ENCODE data around the gene DISP2.

The DISP2 gene, protein sequence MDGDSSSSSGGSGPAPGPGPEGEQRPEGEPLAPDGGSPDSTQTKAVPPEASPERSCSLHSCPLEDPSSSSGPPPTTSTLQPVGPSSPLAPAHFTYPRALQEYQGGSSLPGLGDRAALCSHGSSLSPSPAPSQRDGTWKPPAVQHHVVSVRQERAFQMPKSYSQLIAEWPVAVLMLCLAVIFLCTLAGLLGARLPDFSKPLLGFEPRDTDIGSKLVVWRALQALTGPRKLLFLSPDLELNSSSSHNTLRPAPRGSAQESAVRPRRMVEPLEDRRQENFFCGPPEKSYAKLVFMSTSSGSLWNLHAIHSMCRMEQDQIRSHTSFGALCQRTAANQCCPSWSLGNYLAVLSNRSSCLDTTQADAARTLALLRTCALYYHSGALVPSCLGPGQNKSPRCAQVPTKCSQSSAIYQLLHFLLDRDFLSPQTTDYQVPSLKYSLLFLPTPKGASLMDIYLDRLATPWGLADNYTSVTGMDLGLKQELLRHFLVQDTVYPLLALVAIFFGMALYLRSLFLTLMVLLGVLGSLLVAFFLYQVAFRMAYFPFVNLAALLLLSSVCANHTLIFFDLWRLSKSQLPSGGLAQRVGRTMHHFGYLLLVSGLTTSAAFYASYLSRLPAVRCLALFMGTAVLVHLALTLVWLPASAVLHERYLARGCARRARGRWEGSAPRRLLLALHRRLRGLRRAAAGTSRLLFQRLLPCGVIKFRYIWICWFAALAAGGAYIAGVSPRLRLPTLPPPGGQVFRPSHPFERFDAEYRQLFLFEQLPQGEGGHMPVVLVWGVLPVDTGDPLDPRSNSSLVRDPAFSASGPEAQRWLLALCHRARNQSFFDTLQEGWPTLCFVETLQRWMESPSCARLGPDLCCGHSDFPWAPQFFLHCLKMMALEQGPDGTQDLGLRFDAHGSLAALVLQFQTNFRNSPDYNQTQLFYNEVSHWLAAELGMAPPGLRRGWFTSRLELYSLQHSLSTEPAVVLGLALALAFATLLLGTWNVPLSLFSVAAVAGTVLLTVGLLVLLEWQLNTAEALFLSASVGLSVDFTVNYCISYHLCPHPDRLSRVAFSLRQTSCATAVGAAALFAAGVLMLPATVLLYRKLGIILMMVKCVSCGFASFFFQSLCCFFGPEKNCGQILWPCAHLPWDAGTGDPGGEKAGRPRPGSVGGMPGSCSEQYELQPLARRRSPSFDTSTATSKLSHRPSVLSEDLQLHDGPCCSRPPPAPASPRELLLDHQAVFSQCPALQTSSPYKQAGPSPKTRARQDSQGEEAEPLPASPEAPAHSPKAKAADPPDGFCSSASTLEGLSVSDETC (N-terminal part only)

DNA sequence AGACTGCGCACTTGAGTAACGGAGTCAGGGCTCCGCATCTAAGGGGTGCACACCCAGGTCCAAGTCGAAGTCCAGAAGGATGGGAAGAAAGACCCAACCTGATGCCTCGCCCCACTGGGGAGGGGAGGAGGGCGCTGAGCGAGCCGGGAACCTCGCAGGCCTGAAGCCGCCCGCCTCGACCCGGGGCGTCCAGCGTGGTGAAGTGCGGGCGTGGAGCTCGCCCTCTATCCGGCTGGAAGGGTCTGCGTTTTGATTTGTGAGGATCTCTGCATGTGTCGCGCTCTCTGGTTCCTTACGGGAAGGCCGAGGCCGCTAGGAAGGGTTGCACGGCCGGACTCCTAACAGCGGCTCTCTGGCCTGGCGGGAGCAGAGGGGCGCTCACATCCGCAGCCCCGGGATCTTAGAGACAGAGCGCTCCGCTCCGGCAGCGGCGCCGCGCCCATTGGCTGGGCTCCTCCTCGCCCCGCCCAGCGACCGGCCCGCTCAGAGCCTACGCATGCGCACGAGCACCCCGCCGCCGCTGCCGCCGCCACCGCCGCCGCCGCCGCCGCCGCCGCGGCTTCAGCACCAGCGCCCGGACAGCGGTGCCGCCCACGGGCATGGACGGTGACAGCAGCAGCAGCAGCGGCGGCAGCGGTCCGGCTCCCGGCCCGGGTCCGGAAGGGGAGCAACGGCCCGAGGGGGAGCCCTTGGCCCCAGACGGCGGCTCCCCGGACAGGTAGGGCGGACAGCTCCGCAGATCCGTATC, at the start of gene DISP2:
TSS of gene DISP2 (plus strand) at position 497 of the 748 bp plus-strand sequence. CDS start at position 600, 103 bp downstream.
- peak; percentile 92 for DNase-seq

DNA sequence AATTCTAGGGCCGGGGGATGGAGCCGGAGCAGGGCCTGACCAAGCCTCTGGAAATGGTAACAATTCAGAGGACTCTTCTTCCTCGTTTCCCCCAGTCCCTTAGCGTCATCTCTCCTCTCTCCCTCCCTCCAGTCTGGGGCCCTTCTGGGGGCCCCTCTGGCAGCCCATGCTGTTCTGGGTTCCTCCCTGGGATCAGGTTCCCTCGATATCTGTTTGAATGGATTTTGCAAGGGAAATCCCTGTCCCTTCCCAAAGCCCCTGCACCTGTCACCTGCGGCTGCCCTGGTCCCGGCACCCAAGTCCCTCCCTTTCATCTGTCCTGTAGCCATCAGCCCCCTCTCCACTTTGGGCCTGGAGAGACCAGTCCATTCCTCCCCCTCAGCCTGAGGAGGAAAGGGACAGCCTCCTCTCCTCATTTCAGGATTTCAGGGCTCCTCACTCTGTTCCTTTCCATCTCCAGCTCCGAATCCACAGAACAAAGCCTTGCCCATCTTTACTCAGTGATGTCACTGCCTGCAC, 48.6 kb upstream of the DISP2 start:
- DNase-seq = no peak

GRCh38 chr15:40310001-40310959, 47.7 kb upstream of the DISP2 start:
- DNase-seq = no peak

GRCh38 chr15:40310993-40311392, 47.0 kb upstream of the DISP2 start:
- DNase-seq = no peak

DNA sequence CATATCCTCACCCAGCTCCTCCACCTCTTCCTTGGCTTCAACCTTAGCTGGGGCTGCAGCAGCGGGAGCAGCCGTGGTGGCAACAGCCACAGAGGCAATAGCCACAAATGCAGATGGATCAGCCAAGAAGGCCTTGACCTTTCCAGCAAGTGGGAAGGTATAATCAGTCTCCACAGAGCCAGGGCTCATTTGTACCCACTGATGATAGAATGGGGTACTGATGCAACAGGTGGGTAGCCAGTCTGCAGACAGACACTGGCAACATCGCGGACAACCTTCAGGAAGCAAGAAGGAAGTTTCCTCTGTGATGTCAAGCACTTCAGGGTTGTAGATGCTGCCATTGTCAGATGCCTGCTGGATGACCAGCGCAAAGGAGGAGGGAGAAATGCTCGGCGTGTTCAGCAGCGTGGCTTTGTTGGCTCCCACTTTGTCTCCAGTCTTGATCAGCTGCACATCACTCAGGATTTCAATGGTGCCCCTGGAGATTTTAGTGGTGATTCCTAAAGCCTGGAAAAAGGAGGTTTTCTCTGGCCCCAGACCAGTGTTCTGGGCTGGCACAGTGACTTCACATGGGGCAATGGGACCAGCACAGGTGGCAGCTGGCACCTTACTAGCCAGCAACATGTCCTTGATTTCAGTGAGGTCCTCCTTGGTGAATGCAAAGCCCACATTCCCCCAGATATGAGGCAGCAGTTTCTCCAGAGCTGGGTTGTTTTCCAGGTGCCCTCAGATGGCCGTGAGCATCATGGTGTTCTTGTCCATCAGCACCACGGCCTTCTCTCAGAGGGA, 45.5 kb upstream of the DISP2 start:
- DNase-seq = no peak

DNA sequence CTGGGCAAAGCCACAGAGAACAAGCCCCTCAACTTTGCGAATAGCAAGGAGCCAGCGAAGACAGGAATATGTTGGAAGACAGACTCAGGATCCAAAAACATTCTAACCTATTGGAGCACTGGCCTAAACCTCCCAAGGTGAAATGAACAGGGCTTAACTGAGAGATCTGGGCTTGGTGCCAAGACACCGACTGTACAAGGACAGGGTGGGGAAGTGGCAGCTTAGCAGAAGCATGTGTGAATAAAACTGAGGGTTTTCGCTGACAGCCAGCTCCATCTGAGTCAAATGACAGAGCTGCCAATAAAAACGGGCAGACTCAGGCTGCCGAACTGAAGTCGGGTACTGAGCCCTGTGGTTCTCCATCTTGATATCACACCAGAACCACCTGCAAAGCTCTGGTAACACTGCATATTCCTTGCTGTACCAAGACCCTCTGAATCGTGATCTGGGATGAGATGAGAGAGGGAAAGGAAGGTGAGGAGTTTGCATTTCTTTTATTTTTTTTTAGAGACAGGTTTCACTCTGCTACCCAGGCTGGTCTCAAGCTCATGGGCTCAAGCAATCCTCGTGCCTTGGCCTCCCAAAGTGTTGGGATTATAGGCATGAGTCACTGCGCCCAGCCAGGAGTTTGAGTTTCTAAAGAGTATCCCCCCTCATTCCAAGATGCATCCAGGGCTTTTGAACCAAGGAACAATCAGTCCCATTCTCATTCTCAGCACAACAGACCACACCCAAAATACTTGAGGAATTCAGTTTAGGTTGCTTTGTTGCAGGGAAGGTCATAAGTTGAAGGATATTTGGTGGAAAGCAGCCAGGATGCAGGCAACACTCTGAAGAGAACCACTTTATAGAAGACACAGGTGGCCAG, 44.3 kb upstream of the DISP2 start:
- no peak for DNase-seq

DNA sequence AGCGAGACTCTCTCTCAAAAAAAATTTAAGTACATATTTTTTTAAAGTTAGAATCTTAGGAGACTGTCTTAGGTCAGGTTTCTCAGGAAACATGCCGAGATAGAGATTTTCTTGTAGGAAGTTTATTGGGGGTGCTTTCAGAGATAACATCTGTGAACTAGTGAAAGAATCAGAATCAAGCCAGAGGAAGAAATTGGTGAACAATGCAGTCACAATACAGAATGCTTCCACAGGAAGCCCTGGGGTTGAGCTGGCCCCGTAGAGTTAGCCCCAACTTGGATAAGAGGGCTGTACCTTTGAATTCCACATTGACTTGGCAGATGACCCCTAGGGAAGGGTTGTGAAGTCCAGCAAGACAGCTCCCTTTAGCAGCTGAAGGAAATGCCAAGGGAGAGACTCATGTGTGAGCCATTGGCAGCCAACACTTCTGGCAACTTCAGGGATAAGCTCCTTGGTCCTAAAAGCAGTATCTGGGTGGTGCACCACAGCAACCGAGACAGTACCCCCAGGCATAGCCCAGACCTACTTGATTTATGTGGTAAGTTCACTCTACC, 43.2 kb upstream of the DISP2 start:
- DNase-seq = no peak

DNA sequence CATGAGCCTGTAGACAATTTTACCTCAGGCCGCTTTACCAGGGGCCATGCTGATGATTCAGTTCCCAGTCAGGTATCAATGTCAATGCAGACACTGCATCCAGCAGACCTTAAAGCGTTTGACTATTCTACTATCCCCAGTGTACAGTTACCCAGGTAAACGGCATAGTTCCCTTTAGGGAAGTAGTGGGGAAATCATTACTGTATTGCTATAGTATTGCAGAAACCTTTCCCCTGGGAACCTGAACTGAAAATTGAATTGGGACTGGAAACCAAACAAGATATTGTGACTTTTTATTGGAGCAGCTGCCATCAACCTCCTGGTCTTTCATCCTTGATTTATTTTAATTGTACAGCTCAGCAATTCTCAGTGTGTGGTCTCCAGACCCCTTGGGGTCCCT, 41.1 kb upstream of the DISP2 start:
- DNase-seq = no peak

DNA sequence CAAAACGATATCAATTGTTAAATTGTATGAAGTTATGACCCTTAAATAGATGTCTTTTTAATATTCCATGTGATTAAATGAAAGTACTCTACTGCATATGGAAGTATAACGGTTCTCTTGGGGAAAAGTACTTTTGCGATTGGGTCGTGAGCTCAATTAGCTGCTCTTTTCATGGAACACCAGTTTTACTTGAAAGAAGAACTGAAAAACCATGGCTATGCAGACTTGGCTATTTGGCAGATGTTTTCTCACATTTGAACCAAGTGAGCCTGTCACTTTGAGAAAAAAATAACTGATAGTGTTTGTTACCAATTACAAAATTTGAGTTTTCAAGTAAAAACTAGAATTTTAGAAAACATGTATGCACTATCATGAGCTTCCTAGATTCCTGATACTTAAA, 40.4 kb upstream of the DISP2 start:
- no peak for DNase-seq

GRCh38 chr15:40320409-40320808, 37.6 kb upstream of the DISP2 start:
- DNase-seq = no peak

- DNase-seq = no peak
Observed at GRCh38 chr15:40320931-40321371, 37.1 kb upstream of the DISP2 start.

- no peak for DNase-seq
Observed at GRCh38 chr15:40322531-40323238, 35.3 kb upstream of the DISP2 start.

- DNase-seq = peak; percentile 95
Observed at GRCh38 chr15:40323239-40323952, 34.6 kb upstream of the DISP2 start, which contains the start of gene INAFM2. TSS of gene INAFM2 (plus strand) at chr15:40323692. CDS start at chr15:40324056, 364 bp downstream.

GRCh38 chr15:40323953-40324937, 33.8 kb upstream of the DISP2 start:
- DNase-seq = no peak

GRCh38 chr15:40325188-40325587, 32.8 kb upstream of the DISP2 start:
- no peak for DNase-seq

DNA sequence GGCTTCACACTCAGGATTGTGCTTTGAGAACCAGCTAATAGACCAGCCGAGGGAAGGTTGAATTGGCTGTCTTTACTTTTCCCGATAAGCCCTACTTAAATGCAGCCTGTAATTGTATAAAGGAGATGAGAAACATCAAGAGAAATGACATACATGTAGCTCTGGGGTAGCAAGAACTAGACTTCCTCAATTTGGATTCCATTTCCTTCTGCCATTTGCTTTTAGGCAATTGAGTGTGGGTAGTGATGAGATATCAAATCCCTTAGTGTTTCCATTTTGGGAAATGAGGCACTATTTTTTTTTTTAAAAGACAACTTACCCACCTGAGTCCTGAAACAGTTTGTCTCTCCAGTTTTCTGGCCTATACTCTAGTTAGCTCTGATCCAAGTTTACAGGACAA, 32.3 kb upstream of the DISP2 start:
- no peak for DNase-seq

All from left hindlimb (tissue), 1 donor.